ENCODE data around the gene S100A2. TPM values are rescaled to one million over a fixed set of nuclear protein-coding genes. Genes with fewer than 3 reads are reported as not detected.
A peak's percentile ranks its signal among the peaks of the same experiment; 100 is the strongest.
"Not testable (repeated sequence)": the region's sequence is repeated elsewhere in the genome, so short reads cannot be mapped to it uniquely, and the experiment has no call there.

S100A2 gene
- polyA plus RNA-seq, 2 of the 4 experiments (the other 2 are of a cell fraction), result 5.1 to 15.9 TPM

GRCh38 chr1:153520818-153521476 lies 44.7 kb downstream of the S100A2 start:
- Histone ChIP-seq H3K9me3 (no peaks in the 10 kb centered on the region), H3K4me2 (no peak overlapping the region), H3K4me3 (no peak overlapping the region), H3K4me1 (peaks cover 6% of the 10 kb centered on the region), H3K27ac (0 out of 6 replicates have a peak overlapping the region, but pooled peaks of 1 of the 2 experiments have one; percentile 2)
- FAIRE-seq (no peak), DNase-seq (ENCODE audit: low read depth in 1 of 2, low spot score in 1 of 2) (no peak), ATAC-seq (peak; percentile 23 to 32; a peak in 3 of 6 replicates)
- TF ChIP-seq ELK1 (IDR thresholded peaks at IDR 0.05; ENCODE audit: low read depth, low read length) (no peak), HOXA7 (CRISPR knock-in tag; IDR thresholded peaks at IDR 0.05) (no peak), ZC3H11A (IDR thresholded peaks at IDR 0.05) (no peak), CHD2 (IDR thresholded peaks at IDR 0.05; ENCODE audit: low read length, partially characterized antibody) (no peak), E2F6 (IDR thresholded peaks at IDR 0.05; ENCODE audit: borderline replicate concordance, low read depth) (no peak), HOXB13 (CRISPR knock-in tag; IDR thresholded peaks at IDR 0.05; ENCODE audit: low read depth) (no peak), SMC3 (IDR thresholded peaks at IDR 0.05) (no peak), TP53 (CRISPR knock-in tag; IDR thresholded peaks at IDR 0.05) (no peak), USF2 (IDR thresholded peaks at IDR 0.05) (no peak), CEBPB (IDR thresholded peaks at IDR 0.05) (no peak), BCL3 (IDR thresholded peaks at IDR 0.05) (no peak), NFE2L2 (conservative IDR thresholded peaks at IDR 0.05; ENCODE audit: low read length) (no peak), RFX5 (IDR thresholded peaks at IDR 0.05) (no peak), RCOR1 (IDR thresholded peaks at IDR 0.05; ENCODE audit: low read depth, low read length) (no peak), ESRRA (IDR thresholded peaks at IDR 0.05; ENCODE audit: borderline replicate concordance, low read length) (no peak), SREBF2 (IDR thresholded peaks at IDR 0.05) (no peak)
- CTCF ChIA-PET, result interaction anchor here (0.6 to 7.2 kb wide), 16 partner anchors 9 to 813 kb away, joined by 3 to 91 read pairs (median 4); partner anchors contain the start of genes S100A1, S100A13 and S100A6
- POLR2A ChIA-PET, result interaction anchor here (1.1 to 1.6 kb wide), 3 partner anchors 12 to 106 kb away, joined by 3 to 5 read pairs (median 4); partner anchors contain the start of gene S100A13
- WGBS (ENCODE audit: missing lambda C conversion rate), result 86% methylated on average over 4 of the region's 4 CpGs

- H3K27ac ChIP-seq; ATAC-seq; FAIRE-seq; H3K4me3 ChIP-seq; DNase-seq (ENCODE audit: low read depth in 1 of 2, low spot score in 1 of 2); H3K9me3 ChIP-seq; H3K4me2 ChIP-seq: not testable (repeated sequence)
- ChIA-PET CTCF (interaction anchor here (0.7 to 7.2 kb wide), 15 partner anchors 9 to 278 kb away, joined by 3 to 91 read pairs (median 4); partner anchors contain the start of genes S100A1, S100A13 and S100A6), POLR2A (interaction anchor here (0.6 to 1.6 kb wide), 4 partner anchors 13 to 107 kb away, joined by 3 to 5 read pairs (median 4); partner anchors contain the start of gene S100A13)
- H3K4me1 ChIP-seq, result peaks cover 13% of the 10 kb centered on the region
- 90% methylated on average over 5 of the region's 5 CpGs for WGBS (ENCODE audit: missing lambda C conversion rate)
Measured at GRCh38 chr1:153520137-153520691, 45.4 kb downstream of the S100A2 start.

- POLR2A ChIA-PET, result interaction anchor here (0.6 kb wide), 1 partner anchor 26 kb away, joined by 3 read pairs; no protein-coding TSS in a partner anchor
- DNase-seq (ENCODE audit: low read depth in 1 of 2, low spot score in 1 of 2) (no peak), FAIRE-seq (no peak), ATAC-seq (no peak)
- H3K4me3 ChIP-seq, result no peak overlapping the region
- CTCF ChIA-PET, result interaction anchor here (1.0 to 7.2 kb wide), 7 partner anchors 8 to 467 kb away, joined by 3 to 91 read pairs (median 18); partner anchors contain the start of genes RAB13, S100A1, S100A13 and S100A6
- WGBS (ENCODE audit: missing lambda C conversion rate), result 71% methylated on average over 3 of the region's 3 CpGs
- no peak overlapping the region for H3K27ac ChIP-seq
- peaks cover 14% of the 10 kb centered on the region for H3K4me1 ChIP-seq
- H3K9me3 ChIP-seq, result no peaks in the 10 kb centered on the region
- H3K4me2 ChIP-seq, result no peak overlapping the region
- TF ChIP-seq RCOR1 (IDR thresholded peaks at IDR 0.05; ENCODE audit: low read depth, low read length) (no peak), KDM5A (IDR thresholded peaks at IDR 0.05) (no peak), ZFP36 (IDR thresholded peaks at IDR 0.05; ENCODE audit: borderline replicate concordance, partially characterized antibody) (no peak), POLR2A (IDR thresholded peaks at IDR 0.05; ENCODE audit: low read length) (no peak), USF2 (IDR thresholded peaks at IDR 0.05) (no peak), REST (IDR thresholded peaks at IDR 0.05) (no peak), ESRRA (IDR thresholded peaks at IDR 0.05; ENCODE audit: borderline replicate concordance, low read length) (no peak), GATA3 (IDR thresholded peaks at IDR 0.05; ENCODE audit: borderline replicate concordance) (no peak), ELK1 (IDR thresholded peaks at IDR 0.05; ENCODE audit: low read depth, low read length) (no peak), NFE2L2 (conservative IDR thresholded peaks at IDR 0.05; ENCODE audit: low read length) (no peak)
Measured at GRCh38 chr1:153519242-153519641, 46.4 kb downstream of the S100A2 start.

Data from A549 (cell line).